Gastrocnemius medialis (tissue), 4 donors: ENCODE results near the gene IDH2. TPM values are rescaled to one million over a fixed set of nuclear protein-coding genes. Genes with fewer than 3 reads are reported as not detected.

Experiments
- ATAC-seq, 2 donors: fragments of 150-250 bp; one replicate each; pipeline ENCODE4 v1.9.1; 2016
- DNase-seq, 2 donors: peaks; one replicate each; pipeline ENCODE4 v3.0.0-alpha.2; 2019
- H3K27ac ChIP-seq, 4 donors: fragments of 200-600 bp; sonication (generic); 1 replicate in 1 of 4; 2 replicates in 3 of 4; pipeline ENCODE4 v1.5.1; 2016 to 2018; ENCODE audit warnings: mild to moderate bottlenecking in 2 of 4, moderate library complexity in 1 of 4
- H3K27me3 ChIP-seq, 3 donors: fragments of 200-600 bp; sonication (generic) in 2 of 3; 1 replicate in 1 of 3; 2 replicates in 2 of 3; pipeline versions ENCODE4 v1.5.1 to v1.6.0; 2016 to 2019; ENCODE audit warnings: mild to moderate bottlenecking in 1 of 3, moderate library complexity in 1 of 3
- H3K36me3 ChIP-seq, 2 donors: fragments of 200-600 bp; sonication (generic) in 1 of 2; one replicate each; pipeline ENCODE4 v1.5.1; 2017 to 2018
- H3K4me1 ChIP-seq, 2 donors: fragments of 200-600 bp; sonication (generic) in 1 of 2; one replicate each; pipeline ENCODE4 v1.5.1; 2016 to 2017; ENCODE audit warnings: mild to moderate bottlenecking in 2 of 2
- H3K4me3 ChIP-seq, 4 donors: fragments of 200-600 bp; sonication (generic) in 3 of 4; 1 replicate in 1 of 4; 2 replicates in 3 of 4; pipeline ENCODE4 v1.5.1; 2016 to 2019; ENCODE audit warnings: mild to moderate bottlenecking in 2 of 4
- H3K9me3 ChIP-seq, 3 donors: fragments of 200-600 bp; sonication (generic) in 2 of 3; 1 replicate in 1 of 3; 2 replicates in 2 of 3; pipeline ENCODE4 v1.5.1; 2016 to 2019
- CTCF ChIP-seq, 5 experiments: fragments of 450-650 bp in 3 of 5; fragments of 200-600 bp in 2 of 5; sonication (generic) in 2 of 5; IDR thresholded peaks in 4 of 5; conservative IDR thresholded peaks in 1 of 5; 1 replicate in 4 of 5; 2 replicates in 1 of 5; pipeline ENCODE4 v1.5.1; 2016 to 2019; ENCODE audit warnings: antibody characterized with exemption in 5 of 5, mild to moderate bottlenecking in 3 of 5, moderate library complexity in 3 of 5
- POLR2A ChIP-seq, 2 donors: fragments of 450-650 bp; IDR thresholded peaks; one replicate each; pipeline ENCODE4 v1.6.1; 2017; ENCODE audit warnings: antibody characterized with exemption in 2 of 2, mild to moderate bottlenecking in 2 of 2, moderate library complexity in 2 of 2
- in situ Hi-C, 4 donors: fragments of 200-750 bp; cut with MboI; loops; one replicate each; pipeline versions ENCODE4 v1.15.0 to v1.8.0; 2017; ENCODE audit warnings: low sequenced_read_pairs in 4 of 4
- intact Hi-C: fragments of 100-400 bp; cut with DNase I; formaldehyde crosslinking; loops from one replicate; pipeline ENCODE4 v1.15.1; 2023; ENCODE audit warnings: low total_unique reads
- total RNA-seq, 4 donors: library from RNA; depleted of rRNA; stranded (reverse); fragments of >200 nt; gene quantifications; one replicate each; pipeline versions ENCODE4 v1.1.0 to v1.2.3, GENCODE V29; 2016

The IDH2 gene
- total RNA-seq, 4 donors from 2014 or later, result 349 to 547 (median 423) TPM

GRCh38 chr15:90075420-90076289 lies 26.6 kb downstream of the IDH2 start:
- H3K4me1 ChIP-seq, result peaks cover 16 to 29% of the 10 kb centered on the region in 2 donors
- peaks cover 0 to 9% of the 10 kb centered on the region in 2 donors for H3K36me3 ChIP-seq
- ATAC-seq, result peak; percentile 78 to 87
- H3K27ac ChIP-seq, result peak overlapping the region; percentile 82 to 93 (median 90)
- peak overlapping the region in 2 of 4 donors; percentile 4 to 5 for H3K4me3 ChIP-seq
- TF ChIP-seq POLR2A (IDR thresholded peaks at IDR 0.05) (peak in 1 of 2 donors; percentile 35), CTCF (IDR thresholded peaks at IDR 0.05 in 4 of 5, conservative IDR thresholded peaks at IDR 0.05 in 1 of 5) (no peak)
- H3K27me3 ChIP-seq, result no peaks in the 10 kb centered on the region
- intact Hi-C loops (loop anchor here (10.0 kb wide), 1 partner anchor 391 kb away; no protein-coding TSS in a partner anchor), in situ Hi-C loops (loop anchor here (10.0 to 25.0 kb wide), 4 partner anchors 71 to 321 kb away; partner anchors contain the start of genes MESP1 (in 4 of the 4), AP3S2 (in 2 of the 4) and ZNF710 (in 1 of the 4))
- DNase-seq, result peak; percentile 83 to 86
- no peaks in the 10 kb centered on the region for H3K9me3 ChIP-seq

GRCh38 chr15:90074916-90075315 lies 27.4 kb downstream of the IDH2 start:
- in situ Hi-C loops, result loop anchor here (5.0 to 25.0 kb wide), 6 partner anchors 70 to 320 kb away; partner anchors contain the start of genes MESP1 (in 4 of the 4), AP3S2 (in 3 of the 4) and ZNF710 (in 1 of the 4)
- TF ChIP-seq CTCF (IDR thresholded peaks at IDR 0.05 in 4 of 5, conservative IDR thresholded peaks at IDR 0.05 in 1 of 5) (no peak), POLR2A (IDR thresholded peaks at IDR 0.05) (no peak)
- intact Hi-C loops, result loop anchor here (5.0 to 10.0 kb wide), 3 partner anchors 183 to 390 kb away; partner anchors contain the start of gene AP3S2
- H3K4me3 ChIP-seq, result no peak overlapping the region
- peaks cover 0 to 3% of the 10 kb centered on the region in 2 donors for H3K36me3 ChIP-seq
- H3K9me3 ChIP-seq, result no peaks in the 10 kb centered on the region
- no peaks in the 10 kb centered on the region for H3K27me3 ChIP-seq
- peak; percentile 19 to 35 for ATAC-seq
- peaks cover 16 to 33% of the 10 kb centered on the region in 2 donors for H3K4me1 ChIP-seq
- H3K27ac ChIP-seq, result peak overlapping the region; percentile 82 to 93 (median 90)
- no peak for DNase-seq

- ATAC-seq (no peak), DNase-seq (no peak)
- H3K27me3 ChIP-seq, result no peaks in the 10 kb centered on the region
- no peaks in the 10 kb centered on the region for H3K36me3 ChIP-seq
- H3K4me1 ChIP-seq, result peaks cover 16 to 33% of the 10 kb centered on the region in 2 donors
- no peaks in the 10 kb centered on the region for H3K9me3 ChIP-seq
- TF ChIP-seq CTCF (IDR thresholded peaks at IDR 0.05 in 4 of 5, conservative IDR thresholded peaks at IDR 0.05 in 1 of 5) (no peak), POLR2A (IDR thresholded peaks at IDR 0.05) (no peak)
- intact Hi-C loops, result loop anchor here (5.0 to 10.0 kb wide), 3 partner anchors 182 to 389 kb away; partner anchors contain the start of gene AP3S2
- no peak overlapping the region for H3K4me3 ChIP-seq
- in situ Hi-C loops, result loop anchor here (5.0 to 10.0 kb wide), 5 partner anchors 69 to 319 kb away; partner anchors contain the start of genes AP3S2 (in 3 of the 4), MESP1 (in 1 of the 4) and ZNF710 (in 1 of the 4)
- H3K27ac ChIP-seq, result peak overlapping the region; percentile 82 to 93 (median 90)
Measured at GRCh38 chr15:90074023-90074422, 28.2 kb downstream of the IDH2 start.

- H3K36me3 ChIP-seq, result no peaks in the 10 kb centered on the region
Measured at GRCh38 chr15:90072978-90073640, 29.2 kb downstream of the IDH2 start.

More at GRCh38 chr15:90072978-90073640, 29.2 kb downstream of the IDH2 start:
- intact Hi-C loops, result loop anchor here (5.0 to 10.0 kb wide), 3 partner anchors 181 to 388 kb away; partner anchors contain the start of gene AP3S2
- H3K4me3 ChIP-seq, result no peak overlapping the region
- TF ChIP-seq POLR2A (IDR thresholded peaks at IDR 0.05) (no peak), CTCF (IDR thresholded peaks at IDR 0.05 in 4 of 5, conservative IDR thresholded peaks at IDR 0.05 in 1 of 5) (no peak)
- ATAC-seq (no peak), DNase-seq (no peak)
- in situ Hi-C loops, result loop anchor here (5.0 to 10.0 kb wide), 5 partner anchors 68 to 318 kb away; partner anchors contain the start of genes AP3S2 (in 3 of the 4), MESP1 (in 1 of the 4) and ZNF710 (in 1 of the 4)
- H3K27ac ChIP-seq, result peak overlapping the region; percentile 82 to 93 (median 90)
- H3K27me3 ChIP-seq, result no peaks in the 10 kb centered on the region
- H3K4me1 ChIP-seq, result peaks cover 16 to 33% of the 10 kb centered on the region in 2 donors
- no peaks in the 10 kb centered on the region for H3K9me3 ChIP-seq
